ENCODE results near the gene MINDY3. TPM values are rescaled to one million over a fixed set of nuclear protein-coding genes. Genes with fewer than 3 reads are reported as not detected.

Gene MINDY3
- total and polyA plus RNA-seq, 4 donors: 6.5 to 16.1 (median 12.3) TPM

DNA sequence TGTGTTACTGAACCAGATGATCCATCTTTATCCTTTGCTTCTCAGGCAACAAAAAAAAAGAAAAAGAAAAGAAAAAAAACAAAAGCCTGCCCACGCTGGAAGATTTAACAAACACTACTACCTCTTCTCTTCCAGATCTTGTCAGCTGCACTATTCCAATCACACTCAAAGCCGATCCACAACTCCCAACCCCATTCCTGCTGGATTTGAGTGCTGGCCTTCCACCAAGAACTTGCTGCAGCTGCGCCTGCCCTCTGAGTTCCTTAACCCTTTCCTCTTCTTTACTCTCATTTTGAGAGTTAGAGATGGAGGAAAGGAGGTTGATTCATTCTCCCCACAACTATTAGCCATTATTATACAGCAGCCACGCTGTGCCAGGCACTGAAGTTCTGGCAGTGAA lies 124.5 kb downstream of the MINDY3 start:
- no peak overlapping the region for H3K27ac ChIP-seq (ENCODE audit: low read depth in 1 of 2, low read length in 2 of 2)
- no peaks in the 10 kb centered on the region for H3K4me1 ChIP-seq (ENCODE audit: control insufficient read depth in 4 of 4, insufficient read depth in 4 of 4, low read length in 3 of 4)
- H3K4me3 ChIP-seq (ENCODE audit: low read depth in 1 of 3, low read length in 3 of 3): no peak overlapping the region
- H3K36me3 ChIP-seq (ENCODE audit: control insufficient read depth in 4 of 4, insufficient read depth in 3 of 4, low read depth in 1 of 4, low read length in 3 of 4): no peaks in the 10 kb centered on the region
- H3K9me3 ChIP-seq (ENCODE audit: control insufficient read depth in 4 of 4, low read length in 3 of 4): no peaks in the 10 kb centered on the region
- no peak overlapping the region for H3K9ac ChIP-seq (ENCODE audit: low read depth in 1 of 2, low read length in 2 of 2)
- 35% methylated on average over 4 of the region's 4 CpGs for WGBS
- no peak for DNase-seq (ENCODE audit: low spot score)
- peaks cover 0 to 4% (median 2%) of the 10 kb centered on the region in 4 donors for H3K27me3 ChIP-seq (ENCODE audit: control insufficient read depth in 4 of 4, insufficient read depth in 4 of 4, low read length in 3 of 4)
- TF ChIP-seq, protein P1, sequence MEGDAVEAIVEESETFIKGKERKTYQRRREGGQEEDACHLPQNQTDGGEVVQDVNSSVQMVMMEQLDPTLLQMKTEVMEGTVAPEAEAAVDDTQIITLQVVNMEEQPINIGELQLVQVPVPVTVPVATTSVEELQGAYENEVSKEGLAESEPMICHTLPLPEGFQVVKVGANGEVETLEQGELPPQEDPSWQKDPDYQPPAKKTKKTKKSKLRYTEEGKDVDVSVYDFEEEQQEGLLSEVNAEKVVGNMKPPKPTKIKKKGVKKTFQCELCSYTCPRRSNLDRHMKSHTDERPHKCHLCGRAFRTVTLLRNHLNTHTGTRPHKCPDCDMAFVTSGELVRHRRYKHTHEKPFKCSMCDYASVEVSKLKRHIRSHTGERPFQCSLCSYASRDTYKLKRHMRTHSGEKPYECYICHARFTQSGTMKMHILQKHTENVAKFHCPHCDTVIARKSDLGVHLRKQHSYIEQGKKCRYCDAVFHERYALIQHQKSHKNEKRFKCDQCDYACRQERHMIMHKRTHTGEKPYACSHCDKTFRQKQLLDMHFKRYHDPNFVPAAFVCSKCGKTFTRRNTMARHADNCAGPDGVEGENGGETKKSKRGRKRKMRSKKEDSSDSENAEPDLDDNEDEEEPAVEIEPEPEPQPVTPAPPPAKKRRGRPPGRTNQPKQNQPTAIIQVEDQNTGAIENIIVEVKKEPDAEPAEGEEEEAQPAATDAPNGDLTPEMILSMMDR (IDR thresholded peaks at IDR 0.05; ENCODE audit: low read depth, low read length, missing input control): no peak
- TF ChIP-seq TAF1 (conservative IDR thresholded peaks at IDR 0.05) (no peak), NR2F2 (IDR thresholded peaks at IDR 0.05) (no peak)

DNA sequence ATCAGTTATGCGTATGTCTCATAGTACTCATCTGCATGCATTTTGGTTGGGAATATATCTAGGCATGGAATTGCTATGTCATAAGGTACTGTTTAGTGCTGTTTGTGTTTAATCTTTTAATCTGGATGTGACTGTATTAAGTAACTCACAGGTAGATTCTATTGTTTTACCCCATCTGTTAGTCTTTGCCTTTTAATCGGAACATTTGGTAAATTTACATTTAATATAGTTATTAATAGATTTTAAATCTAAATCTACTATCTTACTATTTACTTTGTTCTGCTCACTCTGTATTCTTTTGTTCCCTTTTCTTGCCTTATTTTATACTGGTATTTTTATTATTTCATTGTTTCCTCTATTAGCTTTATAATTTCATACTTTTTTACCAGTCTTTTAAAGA lies 130.0 kb downstream of the MINDY3 start:
- DNase-seq (ENCODE audit: low spot score): no peak
- Histone ChIP-seq H3K4me1 (ENCODE audit: control insufficient read depth in 4 of 4, insufficient read depth in 4 of 4, low read length in 3 of 4) (no peaks in the 10 kb centered on the region), H3K27ac (ENCODE audit: low read depth in 1 of 2, low read length in 2 of 2) (no peak overlapping the region), H3K9ac (ENCODE audit: low read depth in 1 of 2, low read length in 2 of 2) (no peak overlapping the region), H3K36me3 (ENCODE audit: control insufficient read depth in 4 of 4, insufficient read depth in 3 of 4, low read depth in 1 of 4, low read length in 3 of 4) (no peaks in the 10 kb centered on the region), H3K4me3 (ENCODE audit: low read depth in 1 of 3, low read length in 3 of 3) (no peak overlapping the region), H3K27me3 (ENCODE audit: control insufficient read depth in 4 of 4, insufficient read depth in 4 of 4, low read length in 3 of 4) (no peaks in the 10 kb centered on the region), H3K9me3 (ENCODE audit: control insufficient read depth in 4 of 4, low read length in 3 of 4) (peaks cover 0 to 1% (median 0%) of the 10 kb centered on the region in 4 donors)
- 95% methylated on average over 2 of the region's 2 CpGs for WGBS
- TF ChIP-seq HNF4G (IDR thresholded peaks at IDR 0.05): no peak
- no peak for TF ChIP-seq HNF4A (conservative IDR thresholded peaks at IDR 0.05)
- TF ChIP-seq GABPA (IDR thresholded peaks at IDR 0.05 in 1 of 2, conservative IDR thresholded peaks at IDR 0.05 in 1 of 2): no peak

DNA sequence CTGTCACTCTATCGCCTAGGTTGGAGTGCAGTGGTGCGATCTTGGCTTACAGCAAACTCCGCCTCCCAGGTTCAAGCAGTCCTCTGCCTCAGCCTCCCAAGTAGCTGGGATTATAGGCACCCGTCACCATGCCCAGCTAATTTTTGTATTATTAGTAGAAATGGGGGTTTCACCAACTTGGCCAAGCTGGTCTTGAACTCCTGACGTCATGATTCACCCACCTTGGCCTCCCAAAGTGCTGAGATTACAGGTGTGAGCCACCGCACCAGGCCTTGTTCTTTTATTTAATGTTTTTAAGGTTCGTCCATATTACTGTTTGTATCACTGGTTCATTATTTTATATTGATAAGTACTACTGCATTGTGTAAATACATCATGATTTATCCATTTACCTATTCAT lies 130.4 kb downstream of the MINDY3 start:
- H3K9ac ChIP-seq (ENCODE audit: low read depth in 1 of 2, low read length in 2 of 2): no peak overlapping the region
- H3K4me3 ChIP-seq (ENCODE audit: low read depth in 1 of 3, low read length in 3 of 3): no peak overlapping the region
- TF ChIP-seq, protein P2, sequence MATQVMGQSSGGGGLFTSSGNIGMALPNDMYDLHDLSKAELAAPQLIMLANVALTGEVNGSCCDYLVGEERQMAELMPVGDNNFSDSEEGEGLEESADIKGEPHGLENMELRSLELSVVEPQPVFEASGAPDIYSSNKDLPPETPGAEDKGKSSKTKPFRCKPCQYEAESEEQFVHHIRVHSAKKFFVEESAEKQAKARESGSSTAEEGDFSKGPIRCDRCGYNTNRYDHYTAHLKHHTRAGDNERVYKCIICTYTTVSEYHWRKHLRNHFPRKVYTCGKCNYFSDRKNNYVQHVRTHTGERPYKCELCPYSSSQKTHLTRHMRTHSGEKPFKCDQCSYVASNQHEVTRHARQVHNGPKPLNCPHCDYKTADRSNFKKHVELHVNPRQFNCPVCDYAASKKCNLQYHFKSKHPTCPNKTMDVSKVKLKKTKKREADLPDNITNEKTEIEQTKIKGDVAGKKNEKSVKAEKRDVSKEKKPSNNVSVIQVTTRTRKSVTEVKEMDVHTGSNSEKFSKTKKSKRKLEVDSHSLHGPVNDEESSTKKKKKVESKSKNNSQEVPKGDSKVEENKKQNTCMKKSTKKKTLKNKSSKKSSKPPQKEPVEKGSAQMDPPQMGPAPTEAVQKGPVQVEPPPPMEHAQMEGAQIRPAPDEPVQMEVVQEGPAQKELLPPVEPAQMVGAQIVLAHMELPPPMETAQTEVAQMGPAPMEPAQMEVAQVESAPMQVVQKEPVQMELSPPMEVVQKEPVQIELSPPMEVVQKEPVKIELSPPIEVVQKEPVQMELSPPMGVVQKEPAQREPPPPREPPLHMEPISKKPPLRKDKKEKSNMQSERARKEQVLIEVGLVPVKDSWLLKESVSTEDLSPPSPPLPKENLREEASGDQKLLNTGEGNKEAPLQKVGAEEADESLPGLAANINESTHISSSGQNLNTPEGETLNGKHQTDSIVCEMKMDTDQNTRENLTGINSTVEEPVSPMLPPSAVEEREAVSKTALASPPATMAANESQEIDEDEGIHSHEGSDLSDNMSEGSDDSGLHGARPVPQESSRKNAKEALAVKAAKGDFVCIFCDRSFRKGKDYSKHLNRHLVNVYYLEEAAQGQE (IDR thresholded peaks at IDR 0.05): no peak
- no peak for TF ChIP-seq FOXA1 (IDR thresholded peaks at IDR 0.05)
- TF ChIP-seq RXRA (IDR thresholded peaks at IDR 0.05): no peak
- TF ChIP-seq FOXA2 (IDR thresholded peaks at IDR 0.05): no peak
- no peak for TF ChIP-seq NR2F2 (IDR thresholded peaks at IDR 0.05)
- TF ChIP-seq, protein P3, sequence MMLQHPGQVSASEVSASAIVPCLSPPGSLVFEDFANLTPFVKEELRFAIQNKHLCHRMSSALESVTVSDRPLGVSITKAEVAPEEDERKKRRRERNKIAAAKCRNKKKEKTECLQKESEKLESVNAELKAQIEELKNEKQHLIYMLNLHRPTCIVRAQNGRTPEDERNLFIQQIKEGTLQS (IDR thresholded peaks at IDR 0.05): no peak
- no peak for TF ChIP-seq JUND (IDR thresholded peaks at IDR 0.05)
- TF ChIP-seq, protein P4, sequence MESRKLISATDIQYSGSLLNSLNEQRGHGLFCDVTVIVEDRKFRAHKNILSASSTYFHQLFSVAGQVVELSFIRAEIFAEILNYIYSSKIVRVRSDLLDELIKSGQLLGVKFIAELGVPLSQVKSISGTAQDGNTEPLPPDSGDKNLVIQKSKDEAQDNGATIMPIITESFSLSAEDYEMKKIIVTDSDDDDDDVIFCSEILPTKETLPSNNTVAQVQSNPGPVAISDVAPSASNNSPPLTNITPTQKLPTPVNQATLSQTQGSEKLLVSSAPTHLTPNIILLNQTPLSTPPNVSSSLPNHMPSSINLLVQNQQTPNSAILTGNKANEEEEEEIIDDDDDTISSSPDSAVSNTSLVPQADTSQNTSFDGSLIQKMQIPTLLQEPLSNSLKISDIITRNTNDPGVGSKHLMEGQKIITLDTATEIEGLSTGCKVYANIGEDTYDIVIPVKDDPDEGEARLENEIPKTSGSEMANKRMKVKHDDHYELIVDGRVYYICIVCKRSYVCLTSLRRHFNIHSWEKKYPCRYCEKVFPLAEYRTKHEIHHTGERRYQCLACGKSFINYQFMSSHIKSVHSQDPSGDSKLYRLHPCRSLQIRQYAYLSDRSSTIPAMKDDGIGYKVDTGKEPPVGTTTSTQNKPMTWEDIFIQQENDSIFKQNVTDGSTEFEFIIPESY (IDR thresholded peaks at IDR 0.05): no peak
- TF ChIP-seq, protein P1 (IDR thresholded peaks at IDR 0.05; ENCODE audit: low read depth, low read length, missing input control): no peak
- 81% methylated on average over 7 of the region's 7 CpGs for WGBS
- DNase-seq (ENCODE audit: low spot score): no peak
- H3K4me1 ChIP-seq (ENCODE audit: control insufficient read depth in 4 of 4, insufficient read depth in 4 of 4, low read length in 3 of 4): no peaks in the 10 kb centered on the region
- no peak overlapping the region for H3K27ac ChIP-seq (ENCODE audit: low read depth in 1 of 2, low read length in 2 of 2)
- no peaks in the 10 kb centered on the region for H3K27me3 ChIP-seq (ENCODE audit: control insufficient read depth in 4 of 4, insufficient read depth in 4 of 4, low read length in 3 of 4)
- no peaks in the 10 kb centered on the region for H3K36me3 ChIP-seq (ENCODE audit: control insufficient read depth in 4 of 4, insufficient read depth in 3 of 4, low read depth in 1 of 4, low read length in 3 of 4)
- peaks cover 0 to 1% (median 0%) of the 10 kb centered on the region in 4 donors for H3K9me3 ChIP-seq (ENCODE audit: control insufficient read depth in 4 of 4, low read length in 3 of 4)
